Measurements from ENCODE around the gene SUSD6. TPM values are rescaled to one million over a fixed set of nuclear protein-coding genes. Genes with fewer than 3 reads are reported as not detected.
"Not testable (repeated sequence)": the region's sequence is repeated elsewhere in the genome, so short reads cannot be mapped to it uniquely, and the experiment has no call there.

SUSD6 gene
- total RNA-seq, 1 donor from 2014 or later: 4.9 TPM

DNA sequence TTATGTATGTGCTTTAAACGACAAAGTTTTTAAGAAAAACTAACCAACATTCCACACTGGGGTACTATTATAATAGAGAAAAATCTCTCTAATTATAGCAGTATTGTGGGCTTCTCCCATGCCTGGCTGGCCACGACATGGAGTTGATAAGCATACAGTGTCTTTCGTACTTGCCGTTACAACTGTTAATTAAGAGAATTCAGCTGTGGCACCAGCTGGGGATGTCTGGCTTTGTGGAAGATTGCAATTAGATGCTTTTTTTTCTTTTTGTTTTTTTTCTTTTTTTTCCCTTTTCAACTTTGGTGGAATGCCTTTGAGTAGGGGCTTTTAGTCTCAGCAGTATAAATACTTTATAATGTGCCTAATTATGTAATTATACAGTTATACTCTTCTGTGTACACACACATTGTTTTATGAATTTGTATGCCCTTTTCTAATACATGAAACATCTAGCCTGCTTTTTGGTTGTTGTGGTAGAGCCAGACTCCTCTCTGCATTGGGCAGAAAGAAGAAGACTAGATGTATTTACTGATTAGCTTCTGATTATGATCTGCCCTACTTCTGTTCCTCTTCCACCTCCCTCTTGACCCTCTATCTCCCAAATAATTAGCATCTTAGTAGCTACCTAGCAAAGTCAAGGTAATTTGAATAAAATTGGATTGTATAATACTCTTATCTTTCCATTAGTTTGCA is 76.4 kb downstream of the SUSD6 start:
- FAIRE-seq: no peak
- no peak for DNase-seq (ENCODE audit: low spot score in 2 of 2)

DNA sequence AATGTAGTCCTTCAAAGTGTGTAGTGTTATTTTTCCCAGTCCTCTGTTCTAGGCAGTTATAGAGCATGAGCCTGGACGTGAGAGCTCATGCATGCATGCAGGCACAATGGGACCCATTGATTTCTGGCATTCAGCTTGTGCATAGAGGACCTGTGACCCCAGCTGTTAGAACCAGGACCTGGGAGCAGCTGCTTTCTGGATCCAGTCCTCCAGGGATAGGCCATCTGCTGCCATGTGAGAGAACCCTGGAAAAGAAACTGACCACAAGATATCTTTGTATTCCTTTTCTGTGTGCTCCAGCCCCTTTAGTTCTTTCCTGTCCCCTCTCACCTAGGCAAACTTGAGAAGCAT is 76.9 kb downstream of the SUSD6 start:
- DNase-seq (ENCODE audit: low spot score in 2 of 2): no peak
- FAIRE-seq: no peak

DNA sequence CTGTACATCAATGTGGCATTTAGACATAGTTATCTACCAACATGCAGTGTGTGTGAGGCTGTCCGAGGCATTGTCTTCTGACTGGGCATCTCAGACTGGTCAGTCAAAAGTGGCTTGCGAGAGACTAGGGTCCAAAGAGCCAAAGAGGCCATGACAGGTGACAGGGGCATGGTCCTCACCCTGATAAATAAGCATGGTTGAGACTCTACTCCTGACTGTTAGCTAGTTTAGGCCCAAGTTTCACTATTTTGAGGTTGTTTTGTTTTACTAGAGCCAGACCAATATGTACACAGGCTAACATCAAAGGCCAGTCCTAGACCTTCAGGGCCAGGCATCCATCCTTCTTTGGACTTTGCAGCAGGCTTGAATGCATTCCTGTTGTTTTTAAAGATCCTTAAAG is 78.6 kb downstream of the SUSD6 start:
- DNase-seq (ENCODE audit: low spot score in 2 of 2) (no peak), FAIRE-seq (no peak)

DNA sequence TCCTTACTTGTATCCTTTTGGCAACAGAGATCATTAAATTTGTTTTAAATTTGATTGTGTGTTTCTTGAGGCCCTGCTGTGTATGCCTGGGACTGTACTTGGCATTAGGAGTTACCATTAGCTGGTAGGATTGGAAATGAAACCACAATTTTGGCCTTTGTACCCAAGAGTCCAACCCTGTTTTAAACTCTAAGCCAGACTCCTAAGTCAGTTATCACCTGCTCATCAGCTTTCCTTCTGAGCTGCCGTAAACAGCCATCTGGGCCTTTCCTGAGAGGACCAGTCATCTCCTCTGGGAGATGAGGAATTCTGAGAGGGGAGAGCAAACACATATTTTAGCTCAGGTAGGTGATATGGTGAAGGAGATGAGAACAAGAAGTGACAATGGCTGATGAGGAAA is 81.2 kb downstream of the SUSD6 start:
- no peak for FAIRE-seq
- DNase-seq (ENCODE audit: low spot score in 2 of 2): no peak

GRCh38 chr14:69693145-69693544 is 81.7 kb downstream of the SUSD6 start:
- FAIRE-seq: no peak
- DNase-seq (ENCODE audit: low spot score in 2 of 2): no peak

- DNase-seq (ENCODE audit: low spot score in 2 of 2) (no peak), FAIRE-seq (no peak)
These were observed 82.7 kb downstream of the SUSD6 start for GRCh38 chr14:69693801-69694729.

GRCh38 chr14:69694730-69695281 is 83.4 kb downstream of the SUSD6 start:
- no peak for FAIRE-seq
- no peak for DNase-seq (ENCODE audit: low spot score in 2 of 2)

DNA sequence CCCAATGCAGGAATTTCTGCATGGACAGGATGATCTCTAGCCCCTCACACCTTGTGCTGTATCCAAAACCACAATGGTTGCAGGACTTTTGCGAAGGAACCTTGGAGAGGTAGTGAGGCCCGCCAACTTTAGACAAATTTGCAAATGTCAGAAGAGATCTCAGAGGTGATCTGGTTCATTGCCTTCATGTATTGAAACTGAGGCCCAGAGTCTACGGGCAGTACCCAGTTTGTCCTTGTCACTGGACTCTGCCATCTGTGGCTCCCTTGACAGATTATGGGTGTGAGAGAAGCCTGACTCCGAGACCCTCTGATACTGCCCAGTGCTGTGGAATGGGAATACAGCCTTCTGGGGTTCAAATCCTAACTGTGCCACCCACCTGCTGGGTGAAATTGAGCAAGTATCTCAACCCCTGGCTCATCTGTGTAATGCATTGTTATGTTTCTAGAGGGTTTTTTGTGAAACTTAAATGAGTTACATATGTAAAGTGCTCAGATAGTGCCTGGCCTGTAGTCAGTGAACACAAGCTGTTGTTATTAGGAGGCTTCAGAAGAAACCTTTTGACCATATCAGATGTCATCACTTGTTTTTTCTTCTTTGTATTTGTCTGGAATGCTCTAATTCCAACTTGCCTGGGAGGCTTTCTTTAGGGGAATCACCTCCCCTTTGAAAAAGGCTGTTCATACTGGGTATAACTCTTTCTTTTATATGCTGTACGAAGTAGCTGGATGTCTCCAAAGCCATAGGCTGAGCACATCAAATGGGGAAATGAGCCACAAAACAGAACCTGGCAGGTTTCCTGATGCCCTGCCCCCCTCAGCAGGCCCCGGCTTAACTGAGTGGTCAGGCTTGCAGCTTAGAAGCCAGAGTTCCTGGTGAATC is 84.2 kb downstream of the SUSD6 start:
- FAIRE-seq: no peak
- no peak for DNase-seq (ENCODE audit: low spot score in 2 of 2)

DNA sequence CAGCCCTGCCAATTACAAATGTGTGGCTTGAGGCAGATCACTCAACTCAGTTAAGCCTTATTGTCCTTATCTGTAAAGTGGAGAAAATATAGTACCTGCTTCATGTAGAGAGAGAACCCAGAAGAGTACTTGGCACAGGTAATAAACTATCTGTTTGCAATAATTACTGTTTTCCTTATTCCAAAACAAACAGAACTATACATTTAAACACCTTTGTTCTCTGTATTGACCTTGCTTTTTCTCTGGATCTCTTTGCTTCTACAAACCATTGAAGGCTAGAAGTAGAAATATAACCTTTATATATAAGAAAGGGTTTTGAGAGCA is 84.8 kb downstream of the SUSD6 start:
- DNase-seq (ENCODE audit: low spot score in 2 of 2) (no peak), FAIRE-seq (no peak)

DNA sequence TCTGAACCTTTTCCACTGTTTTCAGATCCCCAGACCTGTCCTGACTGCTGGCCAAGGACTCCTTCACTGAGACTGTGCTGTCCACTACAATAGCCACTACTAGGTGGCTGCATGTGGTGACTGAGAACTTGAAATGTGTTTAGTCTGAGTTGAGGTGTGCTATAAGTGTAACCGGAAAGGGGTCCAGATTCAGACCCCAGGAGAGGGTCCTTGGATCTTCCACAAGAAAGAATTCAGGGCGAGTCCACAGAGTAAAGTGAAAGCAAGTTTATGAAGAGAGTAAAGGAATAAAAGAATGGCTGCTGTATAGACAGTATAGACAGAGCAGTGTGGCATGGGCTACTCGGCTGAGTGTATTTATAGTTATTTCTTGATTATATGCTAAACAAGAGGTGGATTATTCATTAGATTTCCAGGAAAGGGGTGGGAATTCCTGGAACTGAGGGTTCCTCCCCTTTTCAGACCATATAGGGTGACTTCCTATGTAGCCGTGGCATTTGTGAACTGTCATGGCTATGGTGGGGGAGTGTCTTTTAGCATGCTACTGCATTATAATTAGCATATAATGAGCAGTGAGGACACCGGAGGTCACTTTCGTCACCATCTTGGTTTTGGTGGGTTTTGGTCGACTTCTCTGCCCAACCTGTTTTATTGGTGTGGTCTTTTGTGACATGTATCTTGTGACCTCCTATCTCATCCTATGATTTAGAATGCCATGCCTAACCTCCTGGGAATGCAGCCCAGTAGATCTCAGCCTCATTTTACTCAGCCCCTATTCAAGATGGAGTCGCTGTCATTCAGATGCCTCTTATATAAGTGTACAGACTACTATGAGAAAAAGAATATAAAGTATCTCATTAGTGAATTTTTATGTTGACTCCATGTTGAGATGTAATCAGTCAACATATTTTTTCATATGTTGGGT is 85.5 kb downstream of the SUSD6 start:
- FAIRE-seq: no peak
- DNase-seq (ENCODE audit: low spot score in 2 of 2): no peak

DNA sequence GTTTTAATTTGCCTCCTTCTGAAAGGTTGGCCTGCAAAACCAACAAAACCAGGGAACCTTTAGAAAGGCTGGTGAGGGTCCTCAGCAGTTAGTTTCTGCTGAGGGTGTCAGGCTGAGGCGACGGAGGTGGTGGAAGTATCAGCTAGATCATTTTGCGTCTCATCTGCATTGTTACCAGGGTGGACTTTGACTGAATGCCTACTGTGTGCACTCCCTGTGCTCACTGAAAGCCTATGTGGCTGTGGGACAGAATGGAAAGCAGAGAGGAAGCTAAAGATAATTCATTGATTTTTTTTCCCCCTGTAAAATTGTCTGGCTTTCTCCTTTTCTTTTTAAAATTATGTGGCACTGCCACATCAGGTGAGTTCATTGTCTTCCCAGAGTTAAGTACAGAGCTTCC is 87.2 kb downstream of the SUSD6 start:
- FAIRE-seq (no peak), DNase-seq (ENCODE audit: low spot score in 2 of 2) (no peak)

GRCh38 chr14:69699243-69699642 is 87.8 kb downstream of the SUSD6 start:
- not testable (repeated sequence) for DNase-seq (ENCODE audit: low spot score in 2 of 2); FAIRE-seq

- no peak for FAIRE-seq
- DNase-seq (ENCODE audit: low spot score in 2 of 2): no peak
These were observed 88.4 kb downstream of the SUSD6 start for GRCh38 chr14:69699748-69700303.

- FAIRE-seq (no peak), DNase-seq (ENCODE audit: low spot score in 2 of 2) (no peak)
These were observed 89.2 kb downstream of the SUSD6 start for GRCh38 chr14:69700575-69700974.

GRCh38 chr14:69701291-69701690 is 89.9 kb downstream of the SUSD6 start:
- FAIRE-seq (no peak), DNase-seq (ENCODE audit: low spot score in 2 of 2) (no peak)

GRCh38 chr14:69701857-69702256 is 90.5 kb downstream of the SUSD6 start:
- no peak for DNase-seq (ENCODE audit: low spot score in 2 of 2)
- no peak for FAIRE-seq

GRCh38 chr14:69703047-69704039 is 91.9 kb downstream of the SUSD6 start:
- FAIRE-seq (no peak), DNase-seq (ENCODE audit: low spot score in 2 of 2) (no peak)

DNA sequence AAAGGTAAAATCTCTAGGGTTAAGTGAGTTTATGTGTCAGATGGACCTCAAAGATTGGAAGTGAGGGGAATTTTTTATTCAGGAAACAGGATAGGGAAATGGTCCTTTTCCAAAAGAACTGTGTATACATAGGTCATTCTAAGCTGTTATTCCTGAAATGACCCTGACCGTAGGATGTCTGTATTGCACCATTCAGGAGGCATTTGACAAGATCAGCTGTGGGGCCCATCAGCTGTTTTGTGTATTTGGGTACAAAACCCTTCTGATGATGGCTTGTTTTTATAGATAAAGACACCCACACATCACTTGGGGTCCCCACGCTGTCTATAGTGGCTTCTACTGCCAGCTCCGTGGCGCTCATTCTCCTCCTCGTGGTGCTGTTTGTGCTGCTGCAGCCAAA is 92.9 kb downstream of the SUSD6 start:
- DNase-seq (ENCODE audit: low spot score in 2 of 2) (no peak), FAIRE-seq (no peak)

Data from frontal cortex (tissue), 4 donors.